Measurements from ENCODE around the gene UBE2E2.
"Not testable (repeated sequence)": the region's sequence is repeated elsewhere in the genome, so short reads cannot be mapped to it uniquely, and the experiment has no call there.

The UBE2E2 gene

GRCh38 chr3:23608650-23609049 lies 405.5 kb downstream of the UBE2E2 start:
- no peak for DNase-seq (ENCODE audit: low read depth in 1 of 2, low spot score in 1 of 2)

GRCh38 chr3:23611737-23612295 lies 408.7 kb downstream of the UBE2E2 start:
- DNase-seq (ENCODE audit: low read depth in 1 of 2, low spot score in 1 of 2), result no peak

GRCh38 chr3:23612296-23612891 lies 409.3 kb downstream of the UBE2E2 start:
- no peak for DNase-seq (ENCODE audit: low read depth in 1 of 2, low spot score in 1 of 2)

- no peak for DNase-seq (ENCODE audit: low read depth in 1 of 2, low spot score in 1 of 2)
Measured at GRCh38 chr3:23615068-23615467, 411.9 kb downstream of the UBE2E2 start.

DNA sequence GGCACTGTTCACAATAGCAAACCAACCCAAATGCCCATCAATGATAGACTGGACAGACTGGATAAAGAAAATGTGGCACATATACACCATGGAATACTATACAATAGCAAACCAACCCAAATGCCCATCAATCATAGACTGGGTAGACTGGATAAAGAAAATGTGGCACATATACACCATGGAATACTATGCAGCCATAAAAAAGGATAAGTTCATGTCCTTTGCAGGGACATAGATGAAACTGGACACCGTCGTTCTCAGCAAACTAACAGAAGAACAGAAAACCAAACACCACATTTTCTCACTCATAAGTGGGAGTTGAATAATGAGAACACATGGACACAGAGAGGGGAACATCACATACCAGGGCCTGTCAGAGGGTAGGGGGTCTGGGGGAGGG lies 415.3 kb downstream of the UBE2E2 start:
- not testable (repeated sequence) for DNase-seq (ENCODE audit: low read depth in 1 of 2, low spot score in 1 of 2)

DNA sequence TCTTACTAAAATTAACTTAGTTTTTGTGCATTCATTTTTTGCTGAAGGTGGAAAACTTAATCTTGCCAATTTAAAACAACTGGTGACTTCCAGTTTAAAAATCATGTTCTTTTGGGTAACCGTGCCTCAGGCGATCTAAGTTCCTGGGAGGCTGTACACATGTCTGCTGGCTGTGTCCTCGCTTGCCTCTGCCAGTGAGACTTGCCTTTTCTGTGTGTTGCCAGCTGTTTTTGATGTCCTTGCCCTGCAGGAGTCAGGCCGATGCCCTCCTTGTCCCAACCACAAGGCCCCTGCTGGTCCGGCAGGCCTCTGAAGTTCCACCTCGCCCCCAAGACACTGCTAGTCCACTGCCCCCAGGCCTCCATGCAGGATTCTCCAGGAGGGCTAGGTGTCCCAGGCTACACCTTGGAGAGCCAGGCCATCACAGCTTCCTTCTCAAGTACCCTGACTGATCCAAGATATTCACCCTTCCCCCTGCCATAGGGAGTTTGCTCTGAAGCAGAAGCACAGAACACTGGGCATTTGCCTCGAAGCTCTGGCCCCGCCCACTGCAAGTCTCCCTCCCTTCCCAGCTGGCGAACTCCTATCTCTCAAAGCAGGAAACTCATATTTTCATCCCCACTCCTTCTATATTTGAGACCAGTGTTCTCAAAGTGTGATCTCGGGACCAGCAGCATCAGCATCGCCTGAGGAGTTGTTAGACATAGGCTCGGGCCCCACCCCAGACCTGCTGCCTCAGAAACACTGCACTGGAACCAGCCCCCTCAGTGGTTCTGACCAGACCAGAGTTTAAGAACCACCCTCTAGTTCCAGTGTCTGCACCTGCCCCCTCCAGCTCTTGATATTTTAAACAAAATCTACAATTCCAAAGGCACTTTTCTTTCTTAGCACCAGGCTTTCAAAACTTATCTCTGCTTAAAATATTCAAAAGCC lies 416.8 kb downstream of the UBE2E2 start:
- no peak for DNase-seq (ENCODE audit: low read depth in 1 of 2, low spot score in 1 of 2)

GRCh38 chr3:23620638-23621015 lies 417.5 kb downstream of the UBE2E2 start:
- DNase-seq (ENCODE audit: low read depth in 1 of 2, low spot score in 1 of 2), result no peak

DNA sequence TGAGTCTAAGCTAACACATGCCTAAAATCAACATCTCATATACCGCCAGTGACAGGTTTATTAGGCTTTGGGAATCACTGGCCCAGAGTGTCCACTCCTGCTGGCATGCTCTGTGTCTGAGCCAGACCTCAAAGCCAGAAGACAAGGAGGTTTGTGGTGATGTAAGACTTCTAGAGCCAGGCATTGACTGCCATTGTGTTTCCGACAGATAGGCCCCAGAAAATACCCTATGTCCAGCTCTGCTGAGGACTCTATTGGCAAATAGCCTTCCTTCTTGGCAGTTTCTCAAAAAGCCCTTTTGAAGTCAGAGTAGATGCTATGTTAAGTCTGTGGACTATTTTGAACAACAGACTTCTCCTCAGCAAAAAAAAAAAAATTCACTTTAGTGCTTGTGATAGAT lies 420.7 kb downstream of the UBE2E2 start:
- no peak for DNase-seq (ENCODE audit: low read depth in 1 of 2, low spot score in 1 of 2)

DNA sequence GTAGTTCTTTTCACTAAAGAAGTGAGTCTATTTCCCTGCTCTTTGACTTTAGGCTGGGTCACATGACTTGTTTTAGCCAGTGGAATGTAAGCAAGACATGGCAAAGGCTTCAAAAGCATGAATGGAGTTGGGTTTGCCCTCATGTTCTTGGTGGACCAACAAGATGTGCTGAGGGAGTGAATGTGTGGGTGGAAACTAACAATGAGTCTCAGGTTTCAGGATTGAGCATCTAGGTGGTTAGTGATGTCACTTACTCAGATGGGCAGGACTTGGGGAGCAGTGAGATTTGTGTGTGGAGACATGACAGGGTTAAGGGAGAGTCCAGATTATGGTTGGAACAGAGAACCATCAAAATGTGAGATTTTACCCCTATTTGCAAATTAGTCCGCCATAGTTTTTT lies 421.2 kb downstream of the UBE2E2 start:
- DNase-seq (ENCODE audit: low read depth in 1 of 2, low spot score in 1 of 2), result no peak

- no peak for DNase-seq (ENCODE audit: low read depth in 1 of 2, low spot score in 1 of 2)
Measured at GRCh38 chr3:23626442-23626841, 423.3 kb downstream of the UBE2E2 start.

DNA sequence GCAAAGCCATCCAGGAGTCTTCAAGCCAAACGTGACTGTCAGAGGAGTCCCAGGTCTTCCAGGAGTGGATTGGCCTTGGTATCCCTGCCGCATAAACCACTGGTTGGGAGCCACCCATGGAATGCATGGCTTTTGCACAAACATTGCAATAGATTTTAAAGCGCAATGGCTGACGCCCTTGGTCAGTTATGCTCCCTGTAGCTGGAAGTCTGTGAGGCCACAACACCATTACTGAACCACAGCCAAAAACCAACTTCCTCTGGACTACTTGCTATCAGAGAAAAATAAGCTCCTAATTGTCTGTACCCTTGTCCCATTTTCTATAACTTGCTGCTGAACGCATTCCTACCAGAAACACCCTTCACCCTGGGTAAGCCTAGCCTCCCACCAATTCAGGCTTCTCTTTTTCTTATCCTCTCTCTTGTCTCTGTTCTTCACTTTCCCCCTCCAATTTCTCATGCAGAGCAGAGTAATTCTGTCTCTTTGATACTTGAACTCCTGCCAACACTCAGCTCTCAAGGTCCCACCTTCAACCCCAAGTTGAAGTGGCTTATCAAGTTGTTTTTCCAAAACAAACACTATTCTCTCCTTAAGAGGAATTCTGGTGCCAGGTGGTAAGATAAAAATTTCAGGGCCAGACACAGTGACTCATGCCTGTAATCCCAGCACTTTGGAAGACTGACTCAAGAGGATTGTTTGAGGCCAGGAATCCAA lies 426.2 kb downstream of the UBE2E2 start:
- DNase-seq (ENCODE audit: low read depth in 1 of 2, low spot score in 1 of 2), result no peak

DNA sequence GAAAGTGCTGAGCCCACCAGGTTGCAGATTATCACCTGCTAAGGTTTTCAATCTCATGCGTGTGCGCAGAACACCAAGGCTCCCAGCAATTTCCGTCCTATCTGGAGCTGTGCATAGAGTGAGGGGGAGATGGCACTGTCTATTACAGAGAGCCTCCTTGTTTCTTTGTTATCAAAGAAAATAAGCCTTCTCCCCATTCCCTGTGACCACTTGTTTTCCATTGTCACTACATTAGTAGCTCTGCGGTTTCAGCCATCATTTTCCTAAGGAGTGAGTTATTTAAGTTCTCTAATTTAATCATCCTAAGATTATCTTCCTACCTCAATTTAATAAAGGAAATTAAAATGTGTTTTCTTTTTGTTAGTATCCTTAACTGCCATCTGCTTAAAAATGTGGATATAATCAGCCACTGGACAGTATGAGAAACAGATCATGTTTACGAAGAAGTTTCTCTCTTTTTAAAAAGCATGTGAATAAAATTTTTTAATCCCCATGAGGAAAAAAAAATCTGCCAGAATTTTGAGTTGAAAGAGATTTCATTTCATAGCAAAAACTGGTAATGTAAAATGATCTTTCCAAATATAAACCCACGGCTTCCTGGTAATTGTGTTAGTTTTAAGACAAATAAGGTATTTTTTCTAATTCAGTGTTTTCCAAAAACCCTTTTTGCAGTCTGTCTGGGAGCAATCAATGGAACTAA lies 430.3 kb downstream of the UBE2E2 start:
- DNase-seq (ENCODE audit: low read depth in 1 of 2, low spot score in 1 of 2), result no peak

DNA sequence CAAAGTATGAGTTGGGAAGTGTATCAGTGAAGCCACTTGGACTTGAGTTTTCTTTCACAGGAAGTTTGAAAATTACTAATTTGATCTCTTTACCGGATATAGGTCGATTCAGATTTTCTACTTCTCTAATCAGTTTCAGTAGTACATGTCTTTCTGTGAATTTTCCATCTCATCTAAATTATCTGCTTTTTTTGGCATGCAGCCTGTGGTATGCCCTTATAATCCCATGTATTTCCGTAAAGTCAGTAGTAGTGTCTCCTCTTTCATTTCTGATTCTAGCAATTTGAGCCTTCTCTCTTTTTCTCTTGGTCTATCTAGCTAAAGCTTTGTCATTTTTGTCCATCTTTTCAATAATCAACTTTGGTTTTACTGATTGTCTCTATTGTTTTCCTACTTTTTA lies 434.2 kb downstream of the UBE2E2 start:
- no peak for DNase-seq (ENCODE audit: low read depth in 1 of 2, low spot score in 1 of 2)

- DNase-seq (ENCODE audit: low read depth in 1 of 2, low spot score in 1 of 2), result no peak
Measured at GRCh38 chr3:23640471-23641146, 437.5 kb downstream of the UBE2E2 start.
